AG10803 (cell line): ENCODE results near the gene NME5.

Source experiments
- DNase-seq: peaks from one replicate; pipeline ENCODE4 v3.0.0; 2010; ENCODE audit warnings: low read depth
- H3K4me3 ChIP-seq: 2 replicates; pipeline ENCODE4 v1.5.1; 2011; ENCODE audit warnings: mild to moderate bottlenecking, low read length, control low read depth
- CTCF ChIP-seq: conservative IDR thresholded peaks from 2 replicates; pipeline ENCODE4 v1.5.1; 2011; ENCODE audit warnings: mild to moderate bottlenecking, low read length, control low read depth, inconsistent platforms

The NME5 gene

GRCh38 chr5:138110266-138110963 lies 28.8 kb downstream of the NME5 start:
- TF ChIP-seq CTCF: no peak
- no peak for DNase-seq
- H3K4me3 ChIP-seq: no peak overlapping the region

GRCh38 chr5:138109463-138110265 lies 29.6 kb downstream of the NME5 start:
- no peak overlapping the region for H3K4me3 ChIP-seq
- DNase-seq: no peak
- TF ChIP-seq CTCF: no peak

GRCh38 chr5:138107213-138107612 lies 32.0 kb downstream of the NME5 start:
- no peak overlapping the region for H3K4me3 ChIP-seq
- DNase-seq: no peak
- TF ChIP-seq CTCF: no peak

- no peak for TF ChIP-seq CTCF
- no peak overlapping the region for H3K4me3 ChIP-seq
- no peak for DNase-seq
Observed at GRCh38 chr5:138105709-138106108, 33.5 kb downstream of the NME5 start.

GRCh38 chr5:138103319-138103637 lies 36.0 kb downstream of the NME5 start:
- TF ChIP-seq CTCF: no peak
- H3K4me3 ChIP-seq: no peak overlapping the region
- no peak for DNase-seq

GRCh38 chr5:138102454-138103318 lies 36.5 kb downstream of the NME5 start:
- H3K4me3 ChIP-seq: no peak overlapping the region
- DNase-seq: no peak
- TF ChIP-seq CTCF: no peak
